ENCODE measurements around the gene APOA5. TPM values are rescaled to one million over a fixed set of nuclear protein-coding genes. Genes with fewer than 3 reads are reported as not detected.
"Not testable (repeated sequence)": the region's sequence is repeated elsewhere in the genome, so short reads cannot be mapped to it uniquely, and the experiment has no call there.

The APOA5 gene
- total and polyA plus RNA-seq, 2 of the 8 experiments (the other 6 are each of a cell fraction or from before 2014, with no cell fraction given), result 0.08 to 0.15 TPM

DNA sequence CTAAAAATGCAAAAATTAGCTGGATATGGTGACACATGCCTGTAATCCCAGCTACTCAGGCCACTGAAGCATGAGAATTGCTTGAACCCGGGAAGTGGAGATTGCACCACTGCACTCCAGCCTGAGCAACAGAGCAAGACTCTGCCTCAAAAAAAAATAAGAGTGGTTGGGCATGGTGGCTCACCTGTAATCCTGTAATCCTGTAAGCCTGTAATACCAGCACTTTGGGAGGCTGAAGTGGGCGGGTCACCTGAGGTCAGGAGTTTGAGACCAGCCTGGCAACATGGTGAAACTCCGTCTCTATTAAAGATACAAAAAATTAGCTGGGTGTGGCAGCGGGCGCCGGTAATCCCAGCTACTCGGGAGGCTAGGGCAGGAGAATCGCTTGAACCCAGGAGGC, 35.6 kb downstream of the APOA5 start:
- H3K4me3 ChIP-seq (ENCODE audit: extremely low read depth in 1 of 4, insufficient read depth in 2 of 4, low read depth in 3 of 4, low read length in 4 of 4); H3K4ac ChIP-seq (replicated peaks; ENCODE audit: insufficient read length, low read depth, low read length); H2BK12ac ChIP-seq (ENCODE audit: low read depth, low read length); H3K14ac ChIP-seq (ENCODE audit: insufficient read length); FAIRE-seq; DNase-seq (ENCODE audit: low read depth in 1 of 2, low spot score in 2 of 2); H2AFZ ChIP-seq (ENCODE audit: low read length); H2AK5ac ChIP-seq (ENCODE audit: low read depth, low read length); H4K91ac ChIP-seq (replicated peaks; ENCODE audit: insufficient read length, low read length); H3K79me2 ChIP-seq (ENCODE audit: control insufficient read depth in 1 of 2, insufficient read depth in 2 of 2, low read length in 2 of 2); H3K23ac ChIP-seq (ENCODE audit: insufficient read length); H3K23me2 ChIP-seq (ENCODE audit: low read depth, low read length); H4K20me1 ChIP-seq (replicated peaks in 1 of 2; ENCODE audit: control insufficient read depth in 1 of 2, insufficient read depth in 2 of 2, low read length in 2 of 2); H3K9me3 ChIP-seq (ENCODE audit: insufficient read depth in 2 of 2, low read depth in 1 of 2, low read length in 1 of 2); H2BK15ac ChIP-seq (ENCODE audit: low read length); H3K4me1 ChIP-seq (replicated peaks in 1 of 4; ENCODE audit: control insufficient read depth in 3 of 4, insufficient read depth in 4 of 4, low read length in 3 of 4); H3K4me2 ChIP-seq (ENCODE audit: insufficient read depth in 1 of 2, low read depth in 2 of 2, low read length in 2 of 2); H4K5ac ChIP-seq (ENCODE audit: insufficient read length, low read depth, low read length); H3K18ac ChIP-seq (ENCODE audit: extremely low read depth, low read length); H4K8ac ChIP-seq (ENCODE audit: extremely low read depth, insufficient read depth, low read length); H3K9ac ChIP-seq (replicated peaks in 1 of 4; ENCODE audit: extremely low read depth in 1 of 4, low read depth in 3 of 4, low read length in 3 of 4); H2BK120ac ChIP-seq (replicated peaks; ENCODE audit: low read depth, low read length); H3K56ac ChIP-seq (replicated peaks; ENCODE audit: insufficient read length, low read depth, low read length); H3K27ac ChIP-seq (ENCODE audit: low read depth, low read length); POLR2A ChIA-PET (ENCODE audit: partially characterized antibody); H3K27me3 ChIP-seq (replicated peaks in 1 of 4; ENCODE audit: control insufficient read depth in 3 of 4, extremely low read depth in 1 of 4, insufficient read depth in 3 of 4, low read length in 3 of 4); H2BK20ac ChIP-seq (ENCODE audit: low read length); H3K79me1 ChIP-seq (ENCODE audit: low read depth, low read length); H2BK5ac ChIP-seq (ENCODE audit: low read depth, low read length): not testable (repeated sequence)
- H3K36me3 ChIP-seq (ENCODE audit: control insufficient read depth in 2 of 4, insufficient read depth in 4 of 4, low read length in 3 of 4), result peaks cover 12 to 62% (median 45%) of the 10 kb centered on the region in 4 experiments
- WGBS, 2 experiments (ENCODE audit: extremely low coverage in 1 of 2, insufficient coverage in 1 of 2, insufficient read length in 1 of 2, insufficient replicate concordance in 2 of 2, low coverage in 1 of 2, low lambda C conversion rate in 2 of 2, missing lambda C conversion rate in 1 of 2), result 91% methylated on average over 7 of the region's 8 CpGs; no CpG with 5 or more reads in 1 of the 2 experiments
- CTCF ChIA-PET (ENCODE audit: partially characterized antibody), result interaction anchor here (1.5 to 4.0 kb wide), 3 partner anchors 13 to 35 kb away, joined by 3 to 25 read pairs (median 4); partner anchors contain the start of gene APOA5

All from H1 (cell line).